T-helper 2 cell treated with Interferon-gamma antibody and Interleukin-4, amounts not matched to agents 5 μg/mL and 100 μg/mL, for 36 hours (primary cell): ENCODE results near the gene ZCCHC8.
A peak's percentile ranks its signal among the peaks of the same experiment; 100 is the strongest.
"Not testable (repeated sequence)": the region's sequence is repeated elsewhere in the genome, so short reads cannot be mapped to it uniquely, and the experiment has no call there.

Experiments
- DNase-seq: peaks from one replicate; pipeline ENCODE4 v3.0.0; 2021; ENCODE audit warnings: low spot score
- H3K27ac Mint-ChIP-seq: one replicate; pipeline ENCODE4 v1.8.0; 2021; ENCODE audit warnings: mild to moderate bottlenecking, mixed read lengths
- H3K27me3 Mint-ChIP-seq: one replicate; pipeline ENCODE4 v1.8.0; 2021; ENCODE audit warnings: low read depth, mixed read lengths
- H3K36me3 Mint-ChIP-seq: one replicate; pipeline ENCODE4 v1.8.0; 2021; ENCODE audit warnings: low read depth, mixed read lengths
- H3K4me1 Mint-ChIP-seq: one replicate; pipeline ENCODE4 v1.8.0; 2021; ENCODE audit warnings: low read depth, mixed read lengths
- H3K4me3 Mint-ChIP-seq: one replicate; pipeline ENCODE4 v1.8.0; 2022; ENCODE audit warnings: mild to moderate bottlenecking, moderate library complexity, mixed read lengths
- H3K9me3 Mint-ChIP-seq: one replicate; pipeline ENCODE4 v1.8.0; 2021; ENCODE audit warnings: mixed read lengths

ZCCHC8 gene

DNA sequence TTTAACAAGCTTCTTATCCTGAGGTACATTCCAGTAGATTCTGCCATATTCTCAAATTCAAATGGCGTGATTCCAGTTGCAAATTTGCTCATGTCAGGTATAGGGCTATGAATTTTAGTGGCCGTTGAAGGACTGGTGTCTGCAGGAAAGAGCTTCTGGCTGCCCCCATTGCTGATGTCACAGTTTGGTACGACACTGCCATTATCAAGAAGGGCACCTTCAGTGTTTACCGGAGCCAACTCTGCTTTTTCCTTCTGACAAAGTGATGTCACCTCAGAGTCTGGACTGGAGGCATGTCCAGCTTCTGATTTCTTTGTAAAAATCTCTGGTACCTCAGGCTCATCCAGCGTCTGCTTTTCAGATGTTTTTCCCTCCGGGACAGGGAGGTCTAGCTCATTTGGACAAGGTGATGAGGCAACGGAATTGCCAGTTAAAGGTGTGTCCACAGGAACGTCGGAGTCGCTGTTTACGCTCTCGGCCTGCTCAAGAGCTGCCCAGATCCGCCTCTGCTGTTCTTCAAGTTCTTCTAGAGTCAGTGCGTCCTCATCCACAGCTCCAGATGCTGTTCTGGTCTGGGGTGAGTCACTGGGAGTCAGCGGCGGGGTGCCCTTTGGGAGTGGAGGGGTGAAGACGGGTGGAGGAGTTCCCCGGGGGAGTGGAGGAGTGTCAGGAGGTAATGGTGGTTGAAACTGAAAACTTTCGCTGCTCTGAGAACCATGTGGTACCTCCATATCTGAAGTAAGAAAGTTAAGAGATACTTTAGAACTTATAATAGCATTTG lies 27.0 kb downstream of the ZCCHC8 start:
- H3K36me3 Mint-ChIP-seq, result peaks cover 56% of the 10 kb centered on the region

DNA sequence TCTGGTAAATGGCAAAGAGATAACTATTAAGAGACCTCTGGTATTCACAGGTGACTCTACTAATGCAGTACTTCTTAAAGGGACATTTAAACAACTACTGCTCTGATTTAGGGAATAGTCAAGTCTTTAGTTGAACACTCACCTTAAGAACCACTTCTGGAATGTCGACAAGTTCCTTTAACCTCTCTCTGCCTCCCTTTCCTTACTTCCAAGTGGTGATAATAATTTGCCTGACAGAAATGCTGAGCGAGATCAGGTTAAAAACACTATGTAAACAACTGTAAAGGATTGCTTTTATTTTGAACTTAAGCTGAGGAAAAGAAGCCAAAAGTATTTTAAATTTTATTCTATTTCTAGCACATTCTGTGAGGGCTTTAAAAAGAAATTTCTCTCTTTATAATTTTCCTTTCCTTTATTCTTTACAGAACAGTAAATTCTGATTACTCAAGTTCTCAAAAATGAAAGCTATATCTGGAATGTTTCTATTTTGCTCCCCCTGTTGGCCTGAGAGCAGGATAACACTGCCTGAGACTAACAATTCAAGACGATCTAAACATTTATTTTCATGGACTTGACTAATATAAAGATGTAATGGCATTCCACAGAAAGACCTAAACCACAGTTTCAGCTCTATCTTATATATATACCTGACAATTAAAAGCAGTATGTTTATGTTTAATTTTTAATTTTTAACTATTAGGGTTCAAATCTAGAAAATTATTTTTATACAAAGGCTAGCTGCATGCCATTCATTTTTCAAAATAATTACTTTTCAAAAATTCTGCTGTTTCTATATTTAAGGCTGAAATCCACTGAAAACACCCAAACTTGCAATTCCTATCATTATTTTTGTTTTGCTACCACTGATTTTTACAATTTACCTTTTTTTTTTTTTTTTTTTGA lies 29.2 kb downstream of the ZCCHC8 start:
- no peaks in the 10 kb centered on the region for H3K9me3 Mint-ChIP-seq
- H3K27me3 Mint-ChIP-seq, result no peaks in the 10 kb centered on the region
- peaks cover 40% of the 10 kb centered on the region for H3K36me3 Mint-ChIP-seq
- no peak overlapping the region for H3K27ac Mint-ChIP-seq
- no peak overlapping the region for H3K4me3 Mint-ChIP-seq
- H3K4me1 Mint-ChIP-seq, result peaks cover 19% of the 10 kb centered on the region
- no peak for DNase-seq

More for the DNA sequence above, 27.0 kb downstream of the ZCCHC8 start:
- no peak overlapping the region for H3K4me3 Mint-ChIP-seq
- H3K27ac Mint-ChIP-seq, result no peak overlapping the region
- DNase-seq, result peak; percentile 74
- H3K4me1 Mint-ChIP-seq, result peaks cover 19% of the 10 kb centered on the region
- no peaks in the 10 kb centered on the region for H3K9me3 Mint-ChIP-seq
- H3K27me3 Mint-ChIP-seq, result no peaks in the 10 kb centered on the region

DNA sequence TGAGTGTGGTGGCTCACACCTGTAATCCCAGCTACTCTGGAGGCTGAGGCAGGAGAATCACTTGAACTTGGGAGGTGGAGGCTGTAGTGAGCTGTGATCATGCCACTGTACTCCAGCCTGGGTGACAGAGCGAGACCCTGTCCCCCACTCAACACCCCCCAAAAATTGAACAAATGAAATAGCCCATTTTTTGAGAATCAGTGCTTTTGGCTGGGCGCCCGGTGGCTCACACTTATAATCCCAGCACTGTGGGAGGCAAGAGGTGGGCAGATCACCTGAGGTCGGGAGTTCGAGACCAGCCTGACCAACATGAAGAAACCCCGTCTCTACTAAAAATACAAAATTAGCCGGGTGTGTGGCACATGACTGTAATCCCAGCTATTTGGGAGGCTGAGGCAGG lies 30.2 kb downstream of the ZCCHC8 start:
- Mint-ChIP-seq H3K36me3 (peaks cover 30% of the 10 kb centered on the region), H3K4me1 (peaks cover 17% of the 10 kb centered on the region)
- not testable (repeated sequence) for DNase-seq, H3K27me3 Mint-ChIP-seq, H3K27ac Mint-ChIP-seq, H3K4me3 Mint-ChIP-seq, H3K9me3 Mint-ChIP-seq

DNA sequence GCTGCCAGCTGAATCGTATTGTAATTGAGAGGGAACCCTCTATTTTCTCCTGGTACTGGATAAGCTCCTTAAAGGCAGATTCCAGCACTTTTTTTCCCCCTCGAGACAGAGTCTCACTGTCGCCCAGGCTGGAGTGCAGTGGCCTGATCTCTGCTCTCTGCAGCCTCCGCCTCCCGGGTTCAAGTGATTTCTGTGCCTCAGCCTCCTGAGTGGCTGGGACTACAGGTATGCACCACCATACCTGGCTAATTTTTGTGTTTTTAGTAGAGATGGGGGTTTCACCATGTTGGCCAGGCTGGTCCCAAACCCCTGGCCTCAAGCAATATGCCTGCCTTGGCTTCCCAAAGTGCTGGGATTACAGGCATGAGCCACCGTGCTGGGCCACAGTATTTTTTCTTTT lies 30.9 kb downstream of the ZCCHC8 start:
- not testable (repeated sequence) for H3K27me3 Mint-ChIP-seq, H3K4me3 Mint-ChIP-seq

DNA sequence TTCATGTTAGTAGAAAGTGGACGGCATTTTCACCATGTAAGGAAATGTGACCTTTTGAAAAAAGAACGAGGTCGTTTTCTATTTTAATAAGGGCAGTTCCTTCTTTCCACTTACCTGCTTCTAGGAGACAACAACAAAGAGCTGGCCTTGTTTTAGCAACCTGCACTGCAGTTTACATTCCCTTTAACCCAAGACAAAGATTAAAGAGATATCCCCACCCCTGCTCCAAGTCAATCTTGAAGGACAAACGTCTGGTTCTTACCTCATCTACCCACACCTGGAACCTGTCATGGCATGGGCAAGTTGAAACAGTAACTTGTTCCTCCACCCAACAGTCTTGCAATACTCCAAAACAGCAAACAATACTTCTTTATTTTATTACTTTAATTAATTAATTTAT lies 32.7 kb downstream of the ZCCHC8 start:
- DNase-seq, result no peak
- Mint-ChIP-seq H3K4me3 (no peak overlapping the region), H3K4me1 (peaks cover 5% of the 10 kb centered on the region), H3K27me3 (no peaks in the 10 kb centered on the region), H3K36me3 (peaks cover 7% of the 10 kb centered on the region), H3K27ac (no peak overlapping the region), H3K9me3 (no peaks in the 10 kb centered on the region)

More for the DNA sequence above, 30.9 kb downstream of the ZCCHC8 start:
- Mint-ChIP-seq H3K4me1 (peaks cover 12% of the 10 kb centered on the region), H3K36me3 (peaks cover 26% of the 10 kb centered on the region)
- not testable (repeated sequence) for H3K27ac Mint-ChIP-seq, DNase-seq, H3K9me3 Mint-ChIP-seq

DNA sequence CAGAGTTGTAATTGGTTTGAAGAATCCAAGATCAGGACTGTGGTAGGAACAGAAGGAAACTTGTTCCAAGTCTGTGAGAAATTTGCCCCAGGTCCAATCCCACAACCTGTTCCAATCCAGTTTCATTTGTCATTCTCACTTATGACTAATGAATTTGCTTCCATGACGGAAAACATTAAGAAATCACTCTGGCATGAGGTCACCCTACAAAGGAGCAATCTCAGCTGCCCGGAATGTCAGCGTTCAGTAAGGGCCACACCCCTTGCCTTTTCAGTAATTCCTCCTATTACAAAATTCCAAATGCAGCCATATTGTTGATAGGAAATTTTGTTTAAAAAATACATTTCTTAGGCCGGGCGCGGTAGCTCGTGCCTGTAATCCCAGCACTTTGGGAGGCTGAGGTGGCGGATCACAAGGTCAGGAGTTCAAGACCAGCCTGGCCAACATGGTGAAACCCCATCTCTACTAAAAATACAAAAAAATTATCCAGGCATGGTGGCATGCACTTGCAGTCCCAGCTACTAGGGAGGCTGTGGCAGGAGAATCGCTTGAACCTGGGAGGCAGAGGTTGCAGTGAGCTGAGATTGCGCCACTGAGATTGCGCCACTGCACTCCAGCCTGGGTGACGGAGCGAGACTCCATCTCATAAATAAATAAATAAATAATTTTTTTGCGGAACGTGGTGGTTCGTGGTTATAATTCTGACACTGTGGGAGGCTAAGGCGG lies 36.3 kb downstream of the ZCCHC8 start:
- not testable (repeated sequence) for H3K36me3 Mint-ChIP-seq, H3K4me1 Mint-ChIP-seq, DNase-seq, H3K4me3 Mint-ChIP-seq, H3K27ac Mint-ChIP-seq, H3K9me3 Mint-ChIP-seq, H3K27me3 Mint-ChIP-seq

DNA sequence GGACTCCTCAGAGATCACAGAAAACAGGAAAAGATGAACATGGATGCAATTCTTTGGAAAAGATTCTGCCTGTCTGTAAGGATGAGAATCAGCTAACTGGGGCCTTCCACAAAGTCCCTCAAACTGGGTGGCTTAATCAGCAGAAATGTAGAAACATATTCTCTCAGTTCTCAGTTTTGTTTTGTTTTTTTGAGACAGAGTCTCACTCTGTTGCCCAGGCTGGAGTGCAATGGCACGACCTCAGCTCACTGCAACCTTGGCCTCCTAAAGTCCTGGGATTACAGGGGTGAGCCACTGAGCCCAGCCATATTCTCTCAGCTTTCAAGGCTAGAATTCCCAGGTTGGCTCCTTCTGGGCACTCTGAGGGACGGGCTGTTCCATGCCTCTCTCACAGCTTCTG lies 40.1 kb downstream of the ZCCHC8 start:
- H3K9me3 Mint-ChIP-seq, result no peaks in the 10 kb centered on the region
- no peaks in the 10 kb centered on the region for H3K36me3 Mint-ChIP-seq
- no peak overlapping the region for H3K4me3 Mint-ChIP-seq
- no peaks in the 10 kb centered on the region for H3K27me3 Mint-ChIP-seq
- no peak overlapping the region for H3K27ac Mint-ChIP-seq
- peaks cover 8% of the 10 kb centered on the region for H3K4me1 Mint-ChIP-seq
- DNase-seq, result no peak

DNA sequence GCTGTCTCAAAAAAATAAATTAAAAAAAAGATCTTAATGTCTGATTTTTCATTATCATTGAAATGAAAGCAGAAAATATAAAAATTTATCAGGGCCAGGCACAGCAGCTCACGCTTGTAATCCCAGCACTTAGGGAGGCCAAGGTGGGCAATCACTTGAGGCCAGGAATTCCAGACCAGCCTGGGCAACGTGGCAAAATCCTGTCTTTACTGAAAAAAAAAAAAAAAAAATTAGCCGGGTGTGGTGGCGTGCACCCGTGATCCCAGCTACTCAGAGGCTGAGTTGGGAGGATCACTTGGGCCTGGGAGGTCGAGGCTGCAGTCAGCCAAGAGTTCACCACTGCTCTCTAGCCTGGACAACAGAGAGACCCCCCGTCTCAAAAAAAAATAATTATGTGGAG lies 40.7 kb downstream of the ZCCHC8 start:
- H3K27ac Mint-ChIP-seq, result no peak overlapping the region
- no peak for DNase-seq
- H3K27me3 Mint-ChIP-seq, result no peaks in the 10 kb centered on the region
- no peak overlapping the region for H3K4me3 Mint-ChIP-seq
- H3K36me3 Mint-ChIP-seq, result no peaks in the 10 kb centered on the region
- H3K9me3 Mint-ChIP-seq, result no peaks in the 10 kb centered on the region
- H3K4me1 Mint-ChIP-seq, result peaks cover 8% of the 10 kb centered on the region

DNA sequence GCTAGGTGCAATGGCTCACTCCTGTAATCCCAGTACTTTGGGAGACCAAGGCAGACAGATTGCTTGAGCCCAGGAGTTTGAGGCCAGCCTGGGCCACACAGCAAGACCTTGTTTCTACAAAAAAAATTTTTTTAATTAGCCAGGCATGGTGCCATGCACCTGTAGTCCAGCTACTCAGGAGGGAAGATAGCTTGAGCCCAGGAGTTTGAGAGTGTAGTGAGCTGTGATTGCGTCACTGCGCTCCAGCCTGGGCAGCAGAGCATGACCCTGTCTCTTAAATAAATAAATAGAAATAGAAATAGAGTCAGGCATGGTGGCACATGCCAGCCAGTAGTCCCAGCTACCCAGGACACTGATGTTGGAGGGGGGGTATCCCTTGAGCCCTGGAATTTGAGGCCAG lies 41.5 kb downstream of the ZCCHC8 start:
- Mint-ChIP-seq H3K27me3 (no peaks in the 10 kb centered on the region), H3K36me3 (no peaks in the 10 kb centered on the region), H3K4me3 (no peak overlapping the region), H3K9me3 (no peaks in the 10 kb centered on the region), H3K27ac (no peak overlapping the region), H3K4me1 (peaks cover 10% of the 10 kb centered on the region)
- no peak for DNase-seq

DNA sequence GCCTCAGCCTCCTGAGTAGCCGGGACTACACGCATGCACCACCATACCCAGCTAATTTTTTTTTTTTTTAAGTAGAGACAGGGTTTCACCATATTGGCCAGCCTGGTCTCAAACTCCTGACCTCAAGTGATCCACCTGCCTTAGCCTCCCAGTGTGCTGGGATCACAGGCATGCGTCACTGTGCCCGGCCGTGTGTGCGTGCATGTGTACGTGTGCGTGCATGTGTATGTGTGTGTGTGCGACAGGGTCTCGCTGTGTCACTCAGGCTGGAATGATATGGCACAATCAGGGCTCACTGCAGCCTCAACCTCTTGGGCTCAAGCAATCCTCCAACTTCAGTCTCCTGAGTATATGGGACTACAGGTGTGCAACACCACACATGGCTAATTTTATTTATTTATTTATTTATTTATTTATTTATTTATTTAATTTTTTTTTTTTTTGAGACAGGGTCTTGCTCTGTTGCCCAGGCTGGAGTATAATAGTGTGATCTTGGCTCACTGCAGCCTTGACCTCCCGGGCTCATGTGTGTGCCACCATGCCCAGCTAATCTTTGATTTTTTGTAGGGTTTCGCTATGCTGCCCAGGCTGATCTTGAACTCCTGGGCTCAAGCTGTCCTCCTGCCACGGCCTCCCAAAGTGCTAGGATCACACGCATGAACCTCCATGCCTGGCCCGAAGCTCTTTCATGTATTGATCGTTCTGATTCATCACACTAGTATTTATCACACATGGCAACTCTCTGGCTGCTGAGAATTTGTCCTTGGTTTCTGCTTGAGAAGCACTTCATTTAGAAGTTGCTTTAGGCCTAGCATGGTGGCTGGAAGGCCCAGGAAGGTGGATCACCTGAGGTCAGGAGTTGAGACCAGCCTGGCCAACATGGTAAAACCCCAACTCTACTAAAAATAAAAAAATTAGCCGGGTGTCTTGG lies 42.4 kb downstream of the ZCCHC8 start:
- H3K9me3 Mint-ChIP-seq, result peaks cover 4% of the 10 kb centered on the region
- DNase-seq, result no peak
- no peaks in the 10 kb centered on the region for H3K27me3 Mint-ChIP-seq
- H3K4me1 Mint-ChIP-seq, result peaks cover 17% of the 10 kb centered on the region
- peaks cover 1% of the 10 kb centered on the region for H3K36me3 Mint-ChIP-seq
- peak overlapping the region; percentile 17 for H3K27ac Mint-ChIP-seq
- no peak overlapping the region for H3K4me3 Mint-ChIP-seq

DNA sequence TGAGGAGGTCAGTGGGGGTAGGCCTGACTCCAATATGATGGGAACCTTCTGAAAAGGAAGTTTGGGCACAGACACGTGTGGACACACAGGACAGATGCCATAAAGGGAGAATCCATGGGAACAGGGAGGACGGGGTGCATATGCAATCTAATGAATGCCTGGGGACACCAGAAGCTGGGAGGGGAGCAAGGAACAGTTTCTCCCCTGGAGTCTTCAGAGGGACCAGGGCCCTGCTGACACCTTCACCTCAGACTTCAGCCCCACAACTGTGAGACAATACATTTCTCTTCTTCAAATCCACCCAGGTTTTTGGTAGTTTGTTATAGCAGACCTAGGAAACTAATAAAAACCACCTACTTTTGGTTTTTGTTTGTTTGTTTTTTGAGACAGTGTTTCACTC lies 43.1 kb downstream of the ZCCHC8 start:
- H3K4me1 Mint-ChIP-seq, result peaks cover 25% of the 10 kb centered on the region
- peaks cover 1% of the 10 kb centered on the region for H3K36me3 Mint-ChIP-seq
- DNase-seq, result no peak
- H3K4me3 Mint-ChIP-seq, result no peak overlapping the region
- peaks cover 4% of the 10 kb centered on the region for H3K9me3 Mint-ChIP-seq
- peak overlapping the region; percentile 17 for H3K27ac Mint-ChIP-seq
- H3K27me3 Mint-ChIP-seq, result no peaks in the 10 kb centered on the region

DNA sequence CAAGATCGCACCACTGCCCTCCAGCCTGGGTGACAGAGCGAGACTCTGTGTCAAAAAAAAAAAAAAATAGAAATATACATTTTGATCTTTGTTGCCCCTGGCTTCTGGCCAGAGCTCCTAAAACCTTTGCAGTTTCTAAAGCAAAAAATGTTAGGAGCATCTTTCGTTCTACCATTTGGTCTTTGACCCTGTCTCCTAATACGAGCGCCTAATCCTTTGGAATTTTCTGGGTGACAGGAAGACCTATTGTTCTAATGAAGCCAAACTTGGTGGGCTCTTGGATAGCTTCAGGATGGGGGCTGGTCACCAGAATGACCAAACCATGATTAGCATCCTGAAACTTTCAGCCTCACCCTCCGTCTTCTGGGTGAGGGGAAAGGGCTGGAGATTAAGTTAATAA lies 46.0 kb downstream of the ZCCHC8 start:
- no peaks in the 10 kb centered on the region for H3K27me3 Mint-ChIP-seq
- H3K27ac Mint-ChIP-seq, result no peak overlapping the region
- H3K36me3 Mint-ChIP-seq, result peaks cover 1% of the 10 kb centered on the region
- peaks cover 32% of the 10 kb centered on the region for H3K4me1 Mint-ChIP-seq
- no peak for DNase-seq
- no peak overlapping the region for H3K4me3 Mint-ChIP-seq
- peaks cover 4% of the 10 kb centered on the region for H3K9me3 Mint-ChIP-seq

DNA sequence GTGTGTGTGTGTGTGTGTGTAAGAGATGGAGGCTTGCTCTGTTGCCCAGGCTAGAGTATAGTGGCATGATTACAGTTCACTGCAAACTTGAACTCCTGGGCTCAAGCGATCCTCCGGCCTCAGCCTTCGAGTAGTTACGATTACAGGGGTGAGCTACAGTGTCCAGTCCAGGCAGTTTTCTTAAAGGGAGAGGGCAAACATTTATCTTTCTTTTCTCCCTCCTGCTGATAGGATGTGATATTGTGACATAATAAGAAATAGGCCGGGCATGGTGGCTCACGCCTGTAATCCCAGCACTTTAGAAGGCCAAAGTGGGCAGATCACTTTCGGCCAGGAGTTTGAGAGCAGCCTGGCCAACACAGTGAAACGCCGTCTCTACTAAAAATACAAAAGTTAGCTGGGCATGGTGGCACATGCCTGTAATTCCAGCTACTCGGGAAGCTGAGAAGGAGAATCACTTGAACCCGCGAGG lies 46.4 kb downstream of the ZCCHC8 start:
- H3K4me1 Mint-ChIP-seq, result peaks cover 32% of the 10 kb centered on the region
- peaks cover 1% of the 10 kb centered on the region for H3K36me3 Mint-ChIP-seq
- no peaks in the 10 kb centered on the region for H3K27me3 Mint-ChIP-seq
- peak overlapping the region; percentile 71 for H3K4me3 Mint-ChIP-seq
- no peak for DNase-seq
- H3K9me3 Mint-ChIP-seq, result peaks cover 4% of the 10 kb centered on the region
- H3K27ac Mint-ChIP-seq, result peak overlapping the region; percentile 99
